Panc1 (cell line): Measurements from ENCODE around the gene KCNH1. TPM values are rescaled to one million over a fixed set of nuclear protein-coding genes. Genes with fewer than 3 reads are reported as not detected.

ENCODE experiments used
- ATAC-seq: fragments of 200-7000 bp; cut with Tn5 transposase; 2 replicates; pipeline ENCODE4 v1.9.1; 2020; ENCODE audit warnings: mild to moderate bottlenecking, moderate library complexity
- BruUV-seq: library from RNA; stranded (reverse); fragments of 400-500 nt; replicated peaks from 2 replicates; lab custom pipeline; 2021; lab: Mats Ljungman, UMichigan
- CTCF ChIA-PET: fragments of 300-600 bp; sonication (Branson Sonifier 250); formaldehyde crosslinking; loops from one replicate; lab custom pipeline; 2022; ENCODE audit warnings: antibody characterized with exemption; lab: Charles Lee
- POLR2A ChIA-PET: fragments of 300-600 bp; sonication (Branson Sonifier 250); formaldehyde crosslinking; loops from one replicate; lab custom pipeline; 2022; ENCODE audit warnings: antibody characterized with exemption; lab: Charles Lee
- DNase-seq: peaks from one replicate; pipeline ENCODE4 v3.0.0-alpha.2; 2010; ENCODE audit warnings: low read depth, low spot score
- H3K27ac ChIP-seq: 2 replicates; pipeline ENCODE4 v1.5.1; 2011; ENCODE audit warnings: mild to moderate bottlenecking, low read length, inconsistent platforms
- H3K27me3 ChIP-seq: fragments of 200-500 bp; sonication (Bioruptor generic); 2 replicates; pipeline ENCODE4 v1.6.0; 2014; ENCODE audit warnings: low read length, inconsistent platforms; ENCODE audit not compliant: control insufficient read depth, insufficient read depth
- H3K36me3 ChIP-seq: fragments of 200-500 bp; sonication (Bioruptor generic); 2 replicates; pipeline ENCODE4 v1.5.1; 2014; ENCODE audit warnings: inconsistent platforms, mild to moderate bottlenecking, low read length, moderate library complexity; ENCODE audit not compliant: control insufficient read depth, insufficient read depth
- H3K4me1 ChIP-seq: 2 replicates; pipeline ENCODE4 v1.5.1; 2011; ENCODE audit warnings: inconsistent platforms, mild to moderate bottlenecking, low read length, moderate library complexity; ENCODE audit not compliant: control insufficient read depth, insufficient read depth
- H3K4me3 ChIP-seq, 2 experiments: 2 replicates each; pipeline ENCODE4 v1.5.1; 2011 to 2012; ENCODE audit warnings: low read depth in 2 of 2, low read length in 2 of 2, mild to moderate bottlenecking in 2 of 2, inconsistent platforms in 1 of 2, moderate library complexity in 1 of 2
- H3K9me3 ChIP-seq: fragments of 200-500 bp; sonication (Bioruptor generic); 2 replicates; pipeline ENCODE4 v1.5.1; 2014; ENCODE audit warnings: low read depth, mild to moderate bottlenecking, inconsistent platforms, low read length, moderate library complexity; ENCODE audit not compliant: control insufficient read depth, insufficient read depth
- CTCF ChIP-seq: fragments of 450-650 bp; IDR thresholded peaks from 2 replicates; pipeline ENCODE4 v1.5.1; 2017; ENCODE audit warnings: mild to moderate bottlenecking
- POLR2AphosphoS5 ChIP-seq: IDR thresholded peaks from 2 replicates; pipeline ENCODE4 v1.6.1; 2012; ENCODE audit warnings: mild to moderate bottlenecking, low read depth, low read length, moderate library complexity
- REST ChIP-seq, 2 experiments: IDR thresholded peaks; 2 replicates each; pipeline ENCODE4 v1.6.1; 2011 to 2012; ENCODE audit warnings: low read depth in 2 of 2, control low read depth in 1 of 2, low read length in 1 of 2, mild to moderate bottlenecking in 1 of 2, moderate library complexity in 1 of 2; ENCODE audit not compliant: insufficient read depth in 1 of 2
- SIN3A ChIP-seq: IDR thresholded peaks from 2 replicates; pipeline ENCODE4 v1.6.1; 2012; ENCODE audit warnings: low read depth, mild to moderate bottlenecking, low read length, moderate library complexity, borderline replicate concordance; ENCODE audit not compliant: insufficient read depth
- TCF7L2 ChIP-seq: IDR thresholded peaks from 2 replicates; pipeline ENCODE4 v1.6.1; 2011; ENCODE audit warnings: mild to moderate bottlenecking, low read depth, low read length, inconsistent platforms
- in situ Hi-C: cut with HindIII; loops from 2 replicates; pipeline ENCODE4 v1.10.0; 2016; ENCODE audit warnings: low sequenced_read_pairs, low pct_unique_long_range_greater_than_20kb
- intact Hi-C: fragments of 100-400 bp; cut with micrococcal nuclease; formaldehyde crosslinking; loops from one replicate; pipeline ENCODE4 v1.10.0; 2022; ENCODE audit not compliant: unreplicated experiment
- total RNA-seq: library from RNA; stranded (reverse); gene quantifications from one replicate; pipeline ENCODE4 v1.2.1, GENCODE V29; 2021; ENCODE audit not compliant: unreplicated experiment

KCNH1 gene
- total RNA-seq, 1 experiment from 2014 or later, result not detected

- ATAC-seq, result no peak
- H3K27me3 ChIP-seq, result no peaks in the 10 kb centered on the region; the same call in 1 of the 2 replicates
- ChIA-PET CTCF (no interaction called here), POLR2A (no interaction called here)
- intact Hi-C loops, result no loop called here
- H3K4me3 ChIP-seq, result no peak overlapping the region
- no peak for TF ChIP-seq CTCF
- no peak for TF ChIP-seq REST (IDR thresholded peaks at IDR 0.05; ENCODE audit: insufficient read depth in 1 of 2, low read depth in 2 of 2, low read length in 1 of 2)
- no peak for TF ChIP-seq TCF7L2
- TF ChIP-seq SIN3A, result no peak
- TF ChIP-seq POLR2AphosphoS5, result no peak
- no peaks in the 10 kb centered on the region for H3K4me1 ChIP-seq
- in situ Hi-C loops, result no loop called here
- no peak for DNase-seq
- no TSS peak for BruUV-seq
- no peaks in the 10 kb centered on the region for H3K9me3 ChIP-seq
- H3K27ac ChIP-seq, result no peak overlapping the region
- no peaks in the 10 kb centered on the region for H3K36me3 ChIP-seq
Observed at GRCh38 chr1:211091867-211092266, 42.1 kb downstream of the KCNH1 start.

- intact Hi-C loops, result no loop called here
- ATAC-seq (no peak), DNase-seq (no peak)
- H3K27ac ChIP-seq, result no peak overlapping the region
- H3K27me3 ChIP-seq, result no peaks in the 10 kb centered on the region; the same call in 1 of the 2 replicates
- H3K9me3 ChIP-seq, result no peaks in the 10 kb centered on the region
- no peaks in the 10 kb centered on the region for H3K36me3 ChIP-seq
- ChIA-PET POLR2A (no interaction called here), CTCF (no interaction called here)
- in situ Hi-C loops, result no loop called here
- H3K4me1 ChIP-seq, result no peaks in the 10 kb centered on the region
- no peak for TF ChIP-seq POLR2AphosphoS5
- TF ChIP-seq CTCF, result no peak
- TF ChIP-seq TCF7L2, result no peak
- TF ChIP-seq SIN3A, result no peak
- no peak for TF ChIP-seq REST (IDR thresholded peaks at IDR 0.05; ENCODE audit: insufficient read depth in 1 of 2, low read depth in 2 of 2, low read length in 1 of 2)
- no TSS peak for BruUV-seq
- H3K4me3 ChIP-seq, result no peak overlapping the region
Observed at GRCh38 chr1:211089536-211089935, 44.4 kb downstream of the KCNH1 start.
